Activated T-cell treated with anti-CD3 and anti-CD28 coated beads, Interleukin-2, amount 50 U/mL, for 1 hour (primary cell): Measurements from ENCODE around the gene ELP4.

ENCODE experiments used
- DNase-seq: peaks from one replicate; pipeline ENCODE4 v3.0.0-alpha.2; 2020

ELP4 gene

GRCh38 chr11:31827455-31828206 is 318.1 kb downstream of the ELP4 start:
- no peak for DNase-seq

GRCh38 chr11:31828217-31828616 is 318.6 kb downstream of the ELP4 start:
- no peak for DNase-seq

GRCh38 chr11:31830406-31830805 is 320.8 kb downstream of the ELP4 start:
- DNase-seq: no peak

- DNase-seq: no peak
Measured at GRCh38 chr11:31834237-31834636, 324.7 kb downstream of the ELP4 start.
